SK-N-MC (cell line): ENCODE results near the gene UBAC2.

Source experiments
- EZH2 ChIP-seq: fragments of 200-600 bp; sonication (generic); IDR thresholded peaks from one replicate; pipeline ENCODE4 v1.6.1; 2017; ENCODE audit warnings: antibody characterized with exemption
- FOXP2 ChIP-seq: optimal IDR thresholded peaks from 2 replicates; pipeline ENCODE3; 2011; ENCODE audit warnings: mild to moderate bottlenecking, moderate library complexity; ENCODE audit not compliant: insufficient read depth; ENCODE audit errors: extremely low read length, control extremely low read depth
- POLR2AphosphoS5 ChIP-seq: IDR thresholded peaks from 2 replicates; pipeline ENCODE4 v1.6.1; 2012; ENCODE audit warnings: mild to moderate bottlenecking, low read depth, low read length, borderline replicate concordance

- TF ChIP-seq POLR2AphosphoS5 (no peak), EZH2 (no peak), FOXP2 (no peak)
Measured at GRCh38 chr13:99363391-99363790, 162.7 kb downstream of the UBAC2 start.
